CD14-positive monocyte (primary cell): ENCODE results near the gene FOXF2. TPM values are rescaled to one million over a fixed set of nuclear protein-coding genes. Genes with fewer than 3 reads are reported as not detected.

Experiments
- DNase-seq, 3 donors: peaks; one replicate each; pipeline ENCODE4 v3.0.0-alpha.2; 2011 to 2022
- H2AFZ ChIP-seq: 2 replicates; pipeline ENCODE4 v1.6.0; 2012; ENCODE audit warnings: mild to moderate bottlenecking, low read depth, low read length, inconsistent platforms; ENCODE audit not compliant: insufficient read depth, poor library complexity, severe bottlenecking
- H3K27ac ChIP-seq, 2 donors: 1 replicate in 1 of 2; 2 replicates in 1 of 2; pipeline ENCODE4 v1.5.1; 2012 to 2013; ENCODE audit warnings: low read length in 2 of 2, control low read depth in 1 of 2, inconsistent platforms in 1 of 2, low read depth in 1 of 2, mild to moderate bottlenecking in 1 of 2
- H3K27me3 ChIP-seq, 2 donors: one replicate each; pipeline versions ENCODE4 v1.6.0 to v1.6.1; 2011 to 2013; ENCODE audit warnings: low read length in 2 of 2; ENCODE audit not compliant: control insufficient read depth in 2 of 2, insufficient read depth in 2 of 2
- H3K36me3 ChIP-seq, 2 donors: replicated peaks in 1 of 2; 1 replicate in 1 of 2; 2 replicates in 1 of 2; pipeline versions ENCODE4 v1.5.1 to v1.6.1; 2012 to 2013; ENCODE audit warnings: low read length in 2 of 2, control low read depth in 1 of 2, inconsistent platforms in 1 of 2, mild to moderate bottlenecking in 1 of 2; ENCODE audit not compliant: insufficient read depth in 2 of 2, control insufficient read depth in 1 of 2
- H3K4me1 ChIP-seq, 2 donors: 1 replicate in 1 of 2; 2 replicates in 1 of 2; pipeline versions ENCODE4 v1.5.1 to v1.6.1; 2012 to 2013; ENCODE audit warnings: low read length in 2 of 2, control low read depth in 1 of 2, inconsistent platforms in 1 of 2, mild to moderate bottlenecking in 1 of 2, moderate library complexity in 1 of 2; ENCODE audit not compliant: insufficient read depth in 2 of 2, control insufficient read depth in 1 of 2
- H3K4me2 ChIP-seq: replicated peaks from 2 replicates; pipeline ENCODE3; 2012; ENCODE audit warnings: low read length, moderate library complexity, mild to moderate bottlenecking; ENCODE audit not compliant: poor library complexity, severe bottlenecking; ENCODE audit errors: extremely low read depth
- H3K4me3 ChIP-seq, 3 experiments: fragments of 200-600 bp in 1 of 3; sonication (generic) in 1 of 3; replicated peaks in 1 of 3; 1 replicate in 2 of 3; 2 replicates in 1 of 3; pipeline ENCODE4 v1.5.1; 2011 to 2013; ENCODE audit warnings: low read length in 3 of 3, mild to moderate bottlenecking in 3 of 3, control low read depth in 2 of 3, low read depth in 2 of 3, inconsistent platforms in 1 of 3, moderate library complexity in 1 of 3
- H3K79me2 ChIP-seq: 2 replicates; pipeline ENCODE4 v1.6.0; 2012; ENCODE audit warnings: mild to moderate bottlenecking, control low read depth, inconsistent platforms, low read length, moderate library complexity; ENCODE audit not compliant: insufficient read depth
- H3K9ac ChIP-seq: 2 replicates; pipeline ENCODE4 v1.6.0; 2017; ENCODE audit warnings: low read length, mild to moderate bottlenecking; ENCODE audit not compliant: insufficient read depth, poor library complexity, severe bottlenecking
- H3K9me3 ChIP-seq, 2 donors: replicated peaks in 1 of 2; 1 replicate in 1 of 2; 2 replicates in 1 of 2; pipeline versions ENCODE4 v1.5.1 to v1.6.1; 2012 to 2013; ENCODE audit warnings: low read length in 2 of 2, control low read depth in 1 of 2; ENCODE audit not compliant: control insufficient read depth in 1 of 2, insufficient read depth in 1 of 2
- H4K20me1 ChIP-seq: 2 replicates; pipeline ENCODE4 v1.6.0; 2012; ENCODE audit warnings: mild to moderate bottlenecking, low read length, control low read depth, moderate library complexity; ENCODE audit not compliant: insufficient read depth
- H3K27ac Mint-ChIP-seq, 7 donors: one replicate each; pipeline ENCODE4 v1.8.0; 2020; ENCODE audit warnings: mild to moderate bottlenecking in 7 of 7, mixed read lengths in 7 of 7, moderate library complexity in 6 of 7, inconsistent platforms in 2 of 7
- H3K27me3 Mint-ChIP-seq, 3 donors: one replicate each; pipeline ENCODE4 v1.8.0; 2021 to 2022; ENCODE audit warnings: low read depth in 3 of 3, mild to moderate bottlenecking in 3 of 3, mixed read lengths in 3 of 3, moderate library complexity in 3 of 3, inconsistent platforms in 1 of 3
- H3K36me3 Mint-ChIP-seq, 2 donors: one replicate each; pipeline ENCODE4 v1.8.0; 2020; ENCODE audit warnings: mixed read lengths in 2 of 2, inconsistent platforms in 1 of 2, mild to moderate bottlenecking in 1 of 2
- H3K4me1 Mint-ChIP-seq: one replicate; pipeline ENCODE4 v1.8.0; 2020; ENCODE audit warnings: mild to moderate bottlenecking, mixed read lengths
- H3K4me3 Mint-ChIP-seq, 2 donors: one replicate each; pipeline ENCODE4 v1.8.0; 2020; ENCODE audit warnings: mild to moderate bottlenecking in 2 of 2, mixed read lengths in 2 of 2, moderate library complexity in 1 of 2
- H3K9me3 Mint-ChIP-seq, 7 donors: one replicate each; pipeline ENCODE4 v1.8.0; 2020 to 2022; ENCODE audit warnings: mixed read lengths in 7 of 7, mild to moderate bottlenecking in 6 of 7, moderate library complexity in 6 of 7, inconsistent platforms in 2 of 7
- WGBS: methylation state at CpG from one replicate; pipeline ENCODE4 v1.1.5; 2013; ENCODE audit warnings: missing lambda C conversion rate; ENCODE audit not compliant: insufficient coverage; 5-methylcytosine and 5-hydroxymethylcytosine counted together
- intact Hi-C, 2 donors: fragments of 100-400 bp; cut with micrococcal nuclease; formaldehyde crosslinking; loops; one replicate each; pipeline versions ENCODE4 v1.15.0 to v1.15.1; 2023
- polyA plus RNA-seq, 3 donors: library from polyadenylated mRNA; depleted of rRNA in 1 of 3; unstranded in 2 of 3; stranded (reverse) in 1 of 3; fragments of 300-500 nt in 2 of 3; fragments of >200 nt in 1 of 3; fragmentation: Illumina TruSeq in 2 of 3; gene quantifications; 1 replicate in 2 of 3; 2 replicates in 1 of 3; pipeline ENCODE4 v1.2.3, GENCODE V29; 2012 to 2021
- TF ChIP-seq, protein P1 (sequence below): fragments of 200-600 bp; IDR thresholded peaks from one replicate; pipeline ENCODE4 v1.8.0; 2022; ENCODE audit warnings: antibody characterized with exemption, mild to moderate bottlenecking

FOXF2 gene
- polyA plus RNA-seq, 3 donors, result 0.03 TPM; not detected in 2

DNA sequence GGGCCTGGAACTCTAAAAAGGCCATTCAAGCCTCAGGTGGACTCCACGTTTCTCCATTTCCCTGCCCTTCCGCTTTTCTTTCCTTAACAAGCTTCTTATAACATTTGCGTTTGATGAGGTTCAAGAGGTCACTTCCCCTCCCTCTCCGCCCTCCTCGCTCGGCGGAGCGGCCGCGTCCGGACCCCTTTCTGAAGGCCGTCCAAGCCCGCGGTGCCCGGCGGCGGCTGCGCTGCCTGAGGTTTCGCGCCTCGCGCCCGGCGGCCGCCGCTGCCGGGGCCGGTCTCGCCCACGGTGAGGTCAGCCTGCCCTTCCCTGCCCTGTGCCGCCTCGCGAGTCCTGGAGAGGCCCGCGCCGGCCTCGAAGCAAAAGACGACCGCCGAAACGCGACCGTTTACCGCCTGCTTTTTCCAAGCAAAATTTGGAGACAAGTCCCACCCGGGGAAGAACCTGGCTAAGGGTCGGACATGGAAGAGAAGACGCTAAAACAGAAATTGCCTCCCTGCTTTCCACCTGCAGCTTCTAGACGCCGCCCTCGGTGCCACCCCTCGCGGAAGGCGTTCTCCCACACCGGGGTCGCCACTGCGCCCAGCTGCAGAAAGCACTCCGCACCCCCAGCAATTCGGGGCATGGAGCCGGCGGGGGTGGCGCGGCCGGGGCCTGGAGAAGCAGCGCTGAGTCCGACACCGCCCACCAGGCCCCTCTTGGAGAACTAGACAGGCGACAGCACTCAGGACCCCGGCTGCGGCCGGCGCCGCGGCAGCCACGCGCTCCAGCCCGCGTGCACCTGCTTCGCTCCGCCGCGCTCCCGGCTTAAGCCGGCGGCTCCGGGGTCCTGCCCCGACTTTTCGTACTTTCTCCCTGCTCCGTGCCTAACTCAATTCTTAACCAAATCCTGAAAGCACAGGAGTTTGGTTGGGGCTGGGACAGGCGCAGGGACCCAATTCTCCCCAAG lies 11.0 kb upstream of the FOXF2 start:
- Histone ChIP-seq H3K27ac (no peak overlapping the region), H3K36me3 (no peaks in the 10 kb centered on the region), H3K79me2 (no peaks in the 10 kb centered on the region), H3K4me3 (no peak overlapping the region), H3K9ac (no peak overlapping the region), H3K4me2 (peak overlapping the region; percentile 47), H4K20me1 (no peaks in the 10 kb centered on the region), H3K9me3 (peaks cover 0 to 33% of the 10 kb centered on the region in 2 donors), H3K27me3 (peaks cover 89 to 96% of the 10 kb centered on the region in 2 donors), H3K4me1 (peaks cover 5 to 23% of the 10 kb centered on the region in 2 donors), H2AFZ (no peak overlapping the region)
- 4% methylated on average over 87 of the region's 89 CpGs for WGBS
- DNase-seq, result peak in 1 of 3 donors; percentile 33
- Mint-ChIP-seq H3K4me3 (peak overlapping the region in 1 of 2 donors; percentile 81), H3K27ac (no peak overlapping the region), H3K9me3 (peaks cover 2 to 39% (median 9%) of the 10 kb centered on the region in 7 donors), H3K4me1 (peaks cover 12% of the 10 kb centered on the region), H3K36me3 (no peaks in the 10 kb centered on the region), H3K27me3 (peaks cover 86 to 95% (median 86%) of the 10 kb centered on the region in 3 donors)
- TF ChIP-seq, protein P1, sequence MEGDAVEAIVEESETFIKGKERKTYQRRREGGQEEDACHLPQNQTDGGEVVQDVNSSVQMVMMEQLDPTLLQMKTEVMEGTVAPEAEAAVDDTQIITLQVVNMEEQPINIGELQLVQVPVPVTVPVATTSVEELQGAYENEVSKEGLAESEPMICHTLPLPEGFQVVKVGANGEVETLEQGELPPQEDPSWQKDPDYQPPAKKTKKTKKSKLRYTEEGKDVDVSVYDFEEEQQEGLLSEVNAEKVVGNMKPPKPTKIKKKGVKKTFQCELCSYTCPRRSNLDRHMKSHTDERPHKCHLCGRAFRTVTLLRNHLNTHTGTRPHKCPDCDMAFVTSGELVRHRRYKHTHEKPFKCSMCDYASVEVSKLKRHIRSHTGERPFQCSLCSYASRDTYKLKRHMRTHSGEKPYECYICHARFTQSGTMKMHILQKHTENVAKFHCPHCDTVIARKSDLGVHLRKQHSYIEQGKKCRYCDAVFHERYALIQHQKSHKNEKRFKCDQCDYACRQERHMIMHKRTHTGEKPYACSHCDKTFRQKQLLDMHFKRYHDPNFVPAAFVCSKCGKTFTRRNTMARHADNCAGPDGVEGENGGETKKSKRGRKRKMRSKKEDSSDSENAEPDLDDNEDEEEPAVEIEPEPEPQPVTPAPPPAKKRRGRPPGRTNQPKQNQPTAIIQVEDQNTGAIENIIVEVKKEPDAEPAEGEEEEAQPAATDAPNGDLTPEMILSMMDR, result no peak
- intact Hi-C loops, result no loop called here

DNA sequence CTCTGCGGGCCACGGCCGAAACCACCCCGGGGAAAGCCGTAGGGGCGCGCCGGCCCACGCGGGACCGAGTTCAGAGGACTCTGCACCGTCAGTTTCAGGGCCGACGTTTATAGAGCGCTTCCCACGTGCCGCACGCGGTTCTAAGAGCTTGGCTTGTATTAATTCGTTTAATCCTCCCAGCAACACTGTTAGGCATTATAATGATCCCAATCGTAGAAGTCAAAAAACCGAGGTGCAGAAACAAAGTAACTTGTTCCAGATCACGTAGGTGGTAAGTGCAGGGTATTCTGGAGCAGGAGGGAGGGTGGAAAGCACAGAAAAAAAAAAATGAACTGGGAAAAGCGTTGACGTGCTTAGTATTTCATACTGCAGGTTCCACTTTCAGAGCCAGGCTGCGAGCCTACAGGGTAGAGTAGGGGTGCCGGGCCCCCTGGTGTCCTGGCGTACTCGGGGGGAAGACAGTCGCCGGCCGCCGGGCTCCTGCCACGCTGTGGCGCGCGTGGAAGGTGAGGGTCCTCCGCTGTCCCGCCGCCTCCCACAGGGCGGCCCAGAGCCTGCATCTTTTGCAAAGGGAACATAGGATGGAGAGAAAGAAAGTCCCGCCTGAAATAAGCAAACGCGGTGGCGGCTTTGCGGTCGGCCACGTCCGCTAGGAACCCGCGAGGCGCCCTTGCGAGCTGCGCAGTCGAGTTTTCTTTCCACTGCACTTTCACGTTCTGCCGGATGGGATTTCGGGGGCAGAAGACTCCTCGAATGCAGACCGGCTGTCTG lies 10.2 kb upstream of the FOXF2 start:
- H4K20me1 ChIP-seq, result no peaks in the 10 kb centered on the region
- H3K4me1 ChIP-seq, result peaks cover 5 to 23% of the 10 kb centered on the region in 2 donors
- H3K27me3 ChIP-seq, result peaks cover 88 to 97% of the 10 kb centered on the region in 2 donors
- Mint-ChIP-seq H3K27me3 (peaks cover 82 to 96% (median 83%) of the 10 kb centered on the region in 3 donors), H3K4me1 (peaks cover 12% of the 10 kb centered on the region), H3K36me3 (no peaks in the 10 kb centered on the region), H3K4me3 (peak overlapping the region in 1 of 2 donors; percentile 81), H3K27ac (no peak overlapping the region), H3K9me3 (peaks cover 0 to 34% (median 9%) of the 10 kb centered on the region in 7 donors)
- H3K4me3 ChIP-seq, result no peak overlapping the region
- H3K9me3 ChIP-seq, result peaks cover 0 to 29% of the 10 kb centered on the region in 2 donors
- TF ChIP-seq, protein P1, result no peak
- intact Hi-C loops, result no loop called here
- H2AFZ ChIP-seq, result no peak overlapping the region
- DNase-seq, result no peak
- H3K36me3 ChIP-seq, result no peaks in the 10 kb centered on the region
- H3K4me2 ChIP-seq, result no peak overlapping the region
- H3K79me2 ChIP-seq, result no peaks in the 10 kb centered on the region
- WGBS, result 2% methylated on average over 52 of the region's 60 CpGs
- H3K27ac ChIP-seq, result no peak overlapping the region
- H3K9ac ChIP-seq, result no peak overlapping the region
